ENCODE results near the gene LRRC7. TPM values are rescaled to one million over a fixed set of nuclear protein-coding genes. Genes with fewer than 3 reads are reported as not detected.

Gene LRRC7
- polyA plus RNA-seq, 1 donor from 2014 or later = 141 TPM

DNA sequence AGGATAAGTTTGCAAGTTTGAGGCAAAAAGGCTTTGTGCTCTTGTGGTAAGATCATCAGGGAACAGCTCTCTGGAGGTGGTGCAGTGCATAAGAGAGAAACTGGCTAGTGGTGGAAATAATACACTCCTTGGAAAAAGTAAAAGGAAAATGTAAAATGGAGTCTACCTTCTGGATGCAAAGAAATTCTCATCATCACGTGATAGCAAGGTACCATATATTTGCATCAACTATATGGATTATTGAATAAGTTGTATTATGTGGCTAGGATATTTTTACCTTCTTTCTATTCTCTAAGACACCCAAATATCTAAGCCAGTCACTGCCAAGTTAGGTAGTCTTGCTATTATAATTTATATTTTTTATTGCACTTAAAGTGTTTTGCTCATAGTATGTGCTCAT lies 14.0 kb upstream of the LRRC7 start:
- TF ChIP-seq, protein P1, sequence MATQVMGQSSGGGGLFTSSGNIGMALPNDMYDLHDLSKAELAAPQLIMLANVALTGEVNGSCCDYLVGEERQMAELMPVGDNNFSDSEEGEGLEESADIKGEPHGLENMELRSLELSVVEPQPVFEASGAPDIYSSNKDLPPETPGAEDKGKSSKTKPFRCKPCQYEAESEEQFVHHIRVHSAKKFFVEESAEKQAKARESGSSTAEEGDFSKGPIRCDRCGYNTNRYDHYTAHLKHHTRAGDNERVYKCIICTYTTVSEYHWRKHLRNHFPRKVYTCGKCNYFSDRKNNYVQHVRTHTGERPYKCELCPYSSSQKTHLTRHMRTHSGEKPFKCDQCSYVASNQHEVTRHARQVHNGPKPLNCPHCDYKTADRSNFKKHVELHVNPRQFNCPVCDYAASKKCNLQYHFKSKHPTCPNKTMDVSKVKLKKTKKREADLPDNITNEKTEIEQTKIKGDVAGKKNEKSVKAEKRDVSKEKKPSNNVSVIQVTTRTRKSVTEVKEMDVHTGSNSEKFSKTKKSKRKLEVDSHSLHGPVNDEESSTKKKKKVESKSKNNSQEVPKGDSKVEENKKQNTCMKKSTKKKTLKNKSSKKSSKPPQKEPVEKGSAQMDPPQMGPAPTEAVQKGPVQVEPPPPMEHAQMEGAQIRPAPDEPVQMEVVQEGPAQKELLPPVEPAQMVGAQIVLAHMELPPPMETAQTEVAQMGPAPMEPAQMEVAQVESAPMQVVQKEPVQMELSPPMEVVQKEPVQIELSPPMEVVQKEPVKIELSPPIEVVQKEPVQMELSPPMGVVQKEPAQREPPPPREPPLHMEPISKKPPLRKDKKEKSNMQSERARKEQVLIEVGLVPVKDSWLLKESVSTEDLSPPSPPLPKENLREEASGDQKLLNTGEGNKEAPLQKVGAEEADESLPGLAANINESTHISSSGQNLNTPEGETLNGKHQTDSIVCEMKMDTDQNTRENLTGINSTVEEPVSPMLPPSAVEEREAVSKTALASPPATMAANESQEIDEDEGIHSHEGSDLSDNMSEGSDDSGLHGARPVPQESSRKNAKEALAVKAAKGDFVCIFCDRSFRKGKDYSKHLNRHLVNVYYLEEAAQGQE (IDR thresholded peaks at IDR 0.05; ENCODE audit: borderline replicate concordance) = no peak
- TF ChIP-seq SMC3 (conservative IDR thresholded peaks at IDR 0.05; ENCODE audit: poor library complexity) (no peak), POLR2AphosphoS5 (IDR thresholded peaks at IDR 0.05) (no peak), TAF1 (IDR thresholded peaks at IDR 0.05; ENCODE audit: low read depth) (no peak), MXI1 (conservative IDR thresholded peaks at IDR 0.05; ENCODE audit: poor library complexity, severe bottlenecking) (no peak), EP300 (conservative IDR thresholded peaks at IDR 0.05; ENCODE audit: poor library complexity, severe bottlenecking) (no peak)
- TF ChIP-seq, protein P2, sequence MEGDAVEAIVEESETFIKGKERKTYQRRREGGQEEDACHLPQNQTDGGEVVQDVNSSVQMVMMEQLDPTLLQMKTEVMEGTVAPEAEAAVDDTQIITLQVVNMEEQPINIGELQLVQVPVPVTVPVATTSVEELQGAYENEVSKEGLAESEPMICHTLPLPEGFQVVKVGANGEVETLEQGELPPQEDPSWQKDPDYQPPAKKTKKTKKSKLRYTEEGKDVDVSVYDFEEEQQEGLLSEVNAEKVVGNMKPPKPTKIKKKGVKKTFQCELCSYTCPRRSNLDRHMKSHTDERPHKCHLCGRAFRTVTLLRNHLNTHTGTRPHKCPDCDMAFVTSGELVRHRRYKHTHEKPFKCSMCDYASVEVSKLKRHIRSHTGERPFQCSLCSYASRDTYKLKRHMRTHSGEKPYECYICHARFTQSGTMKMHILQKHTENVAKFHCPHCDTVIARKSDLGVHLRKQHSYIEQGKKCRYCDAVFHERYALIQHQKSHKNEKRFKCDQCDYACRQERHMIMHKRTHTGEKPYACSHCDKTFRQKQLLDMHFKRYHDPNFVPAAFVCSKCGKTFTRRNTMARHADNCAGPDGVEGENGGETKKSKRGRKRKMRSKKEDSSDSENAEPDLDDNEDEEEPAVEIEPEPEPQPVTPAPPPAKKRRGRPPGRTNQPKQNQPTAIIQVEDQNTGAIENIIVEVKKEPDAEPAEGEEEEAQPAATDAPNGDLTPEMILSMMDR (IDR thresholded peaks at IDR 0.05; ENCODE audit: poor library complexity, severe bottlenecking) = no peak
- no peaks in the 10 kb centered on the region for H3K79me2 ChIP-seq (replicated peaks; ENCODE audit: insufficient read depth, low read length)

DNA sequence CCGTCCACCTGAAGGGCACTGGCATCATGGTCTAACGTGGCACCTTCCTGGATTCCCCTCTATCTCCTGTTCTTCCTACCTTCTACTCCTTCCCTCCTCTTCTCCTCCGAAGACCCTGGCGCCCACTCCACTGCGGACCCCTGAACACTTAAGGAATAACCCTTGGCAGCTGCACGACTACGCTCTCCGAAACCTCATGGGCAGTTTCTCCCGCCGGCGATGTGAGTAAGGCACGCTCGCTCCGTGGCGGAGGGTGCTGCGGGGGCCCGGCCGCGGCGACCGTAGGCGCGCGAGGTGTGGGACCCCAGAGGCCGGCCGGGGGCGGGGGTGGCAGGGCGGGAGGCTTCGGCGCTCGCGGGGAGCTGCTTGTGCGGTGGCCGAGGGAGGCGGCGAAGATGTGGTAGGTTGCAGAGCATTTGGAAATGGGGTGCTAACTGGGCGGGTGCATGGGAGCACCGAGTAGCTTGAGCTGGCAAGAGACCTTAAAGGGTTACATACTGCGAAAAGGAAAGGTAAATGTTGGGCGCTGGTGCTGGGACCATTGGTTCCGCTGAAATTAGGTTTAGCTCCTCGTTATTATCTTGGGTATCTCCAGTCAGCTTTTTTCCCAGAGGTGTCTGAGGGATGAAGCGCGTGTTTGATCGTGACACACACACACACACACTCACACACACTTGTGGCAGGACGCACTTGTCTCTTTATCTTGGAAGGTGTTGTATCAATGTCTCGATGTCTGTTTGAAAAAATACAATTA lies 876 bp downstream of the LRRC7 start:
- TF ChIP-seq, protein P1 (IDR thresholded peaks at IDR 0.05; ENCODE audit: borderline replicate concordance) = no peak
- peak; percentile 15 for TF ChIP-seq RAD21 (conservative IDR thresholded peaks at IDR 0.05)
- no peak for TF ChIP-seq EZH2 (IDR thresholded peaks at IDR 0.05; ENCODE audit: borderline replicate concordance, insufficient read depth, low read length, poor library complexity, severe bottlenecking)
- TF ChIP-seq, protein P2 (IDR thresholded peaks at IDR 0.05; ENCODE audit: poor library complexity, severe bottlenecking) = no peak
- no peak for TF ChIP-seq MXI1 (conservative IDR thresholded peaks at IDR 0.05; ENCODE audit: poor library complexity, severe bottlenecking)
- Histone ChIP-seq H3K27ac (ENCODE audit: low read length) (peak overlapping the region; percentile 93), H2AFZ (ENCODE audit: low read depth, low read length) (peak overlapping the region; percentile 40)

More for the DNA sequence above, 14.0 kb upstream of the LRRC7 start:
- Histone ChIP-seq H3K9me2 (ENCODE audit: insufficient read depth, low read length) (no peaks in the 10 kb centered on the region), H3K4me3 (ENCODE audit: low read length) (no peak overlapping the region), H3F3A (ENCODE audit: insufficient read depth, low read length, poor library complexity, severe bottlenecking) (no peaks in the 10 kb centered on the region), H3K9ac (ENCODE audit: low read length) (no peak overlapping the region), H3K27me3 (ENCODE audit: insufficient read depth, low read depth, low read length) (no peaks in the 10 kb centered on the region), H4K20me1 (ENCODE audit: insufficient read depth) (no peaks in the 10 kb centered on the region), H3K27ac (ENCODE audit: low read length) (no peak overlapping the region), H3K36me3 (ENCODE audit: insufficient read depth, low read length) (no peaks in the 10 kb centered on the region), H3K4me2 (ENCODE audit: low read length) (no peak overlapping the region), H2AFZ (ENCODE audit: low read depth, low read length) (no peak overlapping the region), H3K9me3 (ENCODE audit: low read length) (no peaks in the 10 kb centered on the region)

More for the DNA sequence above, 876 bp downstream of the LRRC7 start:
- H3F3A ChIP-seq (ENCODE audit: insufficient read depth, low read length, poor library complexity, severe bottlenecking) = peaks cover 2% of the 10 kb centered on the region
- peak overlapping the region; percentile 85 for H3K4me3 ChIP-seq (ENCODE audit: low read length)
- peaks cover 6% of the 10 kb centered on the region for H3K27me3 ChIP-seq (ENCODE audit: insufficient read depth, low read depth, low read length)
- H3K9me2 ChIP-seq (ENCODE audit: insufficient read depth, low read length) = no peaks in the 10 kb centered on the region
- peak overlapping the region; percentile 88 for H3K9ac ChIP-seq (ENCODE audit: low read length)
- no peaks in the 10 kb centered on the region for H4K20me1 ChIP-seq (ENCODE audit: insufficient read depth)
- H3K36me3 ChIP-seq (ENCODE audit: insufficient read depth, low read length) = no peaks in the 10 kb centered on the region
- H3K4me2 ChIP-seq (ENCODE audit: low read length) = no peak overlapping the region
- H3K79me2 ChIP-seq (replicated peaks; ENCODE audit: insufficient read depth, low read length) = peaks cover 42% of the 10 kb centered on the region
- no peaks in the 10 kb centered on the region for H3K9me3 ChIP-seq (ENCODE audit: low read length)

Data from neural cell (in vitro differentiated cells).